Measurements from ENCODE around the gene EDARADD. TPM values are rescaled to one million over a fixed set of nuclear protein-coding genes. Genes with fewer than 3 reads are reported as not detected.

The EDARADD gene
- total RNA-seq, 1 experiment from 2014 or later, result 0.15 TPM

- no peaks in the 10 kb centered on the region for H3K36me3 ChIP-seq (ENCODE audit: insufficient read depth, low read length, poor library complexity, severe bottlenecking)
- no peaks in the 10 kb centered on the region for H3K27me3 ChIP-seq (replicated peaks; ENCODE audit: insufficient read depth, low read depth, low read length, poor library complexity)
- DNase-seq (ENCODE audit: low spot score), result no peak
- intact Hi-C loops (cut with micrococcal nuclease; ENCODE audit: unreplicated experiment), result no loop called here
- TF ChIP-seq CTCF (conservative IDR thresholded peaks at IDR 0.05; ENCODE audit: low read depth, low read length) (no peak), EZH2 (IDR thresholded peaks at IDR 0.05; ENCODE audit: borderline replicate concordance, low read depth, low read length, poor library complexity, severe bottlenecking) (no peak)
- peak overlapping the region; percentile 67 for H3K4me3 ChIP-seq (ENCODE audit: low read depth, low read length, poor library complexity, severe bottlenecking)
- no peaks in the 10 kb centered on the region for H3K9me3 ChIP-seq (ENCODE audit: low read depth, low read length, poor library complexity, severe bottlenecking)
- ChIA-PET CTCF (no interaction called here), POLR2A (ENCODE audit: low non-redundant PET) (no interaction called here)
- H3K27ac ChIP-seq (ENCODE audit: low read depth, low read length, poor library complexity, severe bottlenecking), result peak overlapping the region; percentile 78
- no TSS peak for BruUV-seq (replicated peaks)
- H3K4me1 ChIP-seq (ENCODE audit: insufficient read depth, low read length, poor library complexity, severe bottlenecking), result peaks cover 4% of the 10 kb centered on the region
Observed at GRCh38 chr1:236522937-236523703, 129.0 kb downstream of the EDARADD start.

DNA sequence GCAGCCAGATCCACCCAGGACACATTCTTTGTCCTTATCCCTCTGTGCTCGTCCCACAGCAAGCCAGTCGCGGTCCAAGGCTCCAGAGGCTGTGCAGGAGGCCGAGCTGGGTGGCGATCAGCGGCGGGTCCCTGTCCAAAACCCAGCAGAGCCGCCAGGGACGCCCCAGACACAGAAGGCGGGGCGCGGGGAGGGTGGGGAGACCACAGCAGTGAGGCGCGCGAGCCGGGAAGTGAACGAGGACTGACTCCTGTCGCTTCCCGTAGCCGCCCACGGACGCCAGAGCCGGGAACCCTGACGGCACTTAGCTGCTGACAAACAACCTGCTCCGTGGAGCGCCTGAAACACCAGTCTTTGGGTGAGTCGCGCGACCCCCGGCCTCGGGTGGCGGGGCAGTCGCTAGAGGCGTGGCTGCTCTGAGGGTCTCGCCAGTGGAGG is 129.6 kb downstream of the EDARADD start, which contains the start of gene LGALS8:
Gene LGALS8 (plus strand): TSS at position 279 of the 438 bp plus-strand sequence. CDS start 2,089 bp downstream, outside the sequence.
- Histone ChIP-seq H3K4me1 (ENCODE audit: insufficient read depth, low read length, poor library complexity, severe bottlenecking) (peaks cover 4% of the 10 kb centered on the region), H3K9me3 (ENCODE audit: low read depth, low read length, poor library complexity, severe bottlenecking) (no peaks in the 10 kb centered on the region), H3K27ac (ENCODE audit: low read depth, low read length, poor library complexity, severe bottlenecking) (peak within 1 kb of the TSS; percentile 78), H3K36me3 (ENCODE audit: insufficient read depth, low read length, poor library complexity, severe bottlenecking) (no peaks in the 10 kb centered on the region), H3K27me3 (replicated peaks; ENCODE audit: insufficient read depth, low read depth, low read length, poor library complexity) (no peaks in the 10 kb centered on the region), H3K4me3 (ENCODE audit: low read depth, low read length, poor library complexity, severe bottlenecking) (peak within 1 kb of the TSS; percentile 67)
- CTCF ChIA-PET, result no interaction called here
- POLR2A ChIA-PET (ENCODE audit: low non-redundant PET), result no interaction called here
- intact Hi-C loops (cut with micrococcal nuclease; ENCODE audit: unreplicated experiment), result no loop called here
- no peak for TF ChIP-seq EZH2 (IDR thresholded peaks at IDR 0.05; ENCODE audit: borderline replicate concordance, low read depth, low read length, poor library complexity, severe bottlenecking)
- no peak for TF ChIP-seq CTCF (conservative IDR thresholded peaks at IDR 0.05; ENCODE audit: low read depth, low read length)
- no TSS peak for BruUV-seq (replicated peaks)
- DNase-seq (ENCODE audit: low spot score), result peak; percentile 84

- no peaks in the 10 kb centered on the region for H3K36me3 ChIP-seq (ENCODE audit: insufficient read depth, low read length, poor library complexity, severe bottlenecking)
- CTCF ChIA-PET, result no interaction called here
- H3K4me3 ChIP-seq (ENCODE audit: low read depth, low read length, poor library complexity, severe bottlenecking), result peak overlapping the region; percentile 67
- no TSS peak for BruUV-seq (replicated peaks)
- peak; percentile 83 for DNase-seq (ENCODE audit: low spot score)
- peaks cover 4% of the 10 kb centered on the region for H3K4me1 ChIP-seq (ENCODE audit: insufficient read depth, low read length, poor library complexity, severe bottlenecking)
- POLR2A ChIA-PET (ENCODE audit: low non-redundant PET), result no interaction called here
- peak overlapping the region; percentile 78 for H3K27ac ChIP-seq (ENCODE audit: low read depth, low read length, poor library complexity, severe bottlenecking)
- TF ChIP-seq CTCF (conservative IDR thresholded peaks at IDR 0.05; ENCODE audit: low read depth, low read length) (no peak), EZH2 (IDR thresholded peaks at IDR 0.05; ENCODE audit: borderline replicate concordance, low read depth, low read length, poor library complexity, severe bottlenecking) (no peak)
- no peaks in the 10 kb centered on the region for H3K27me3 ChIP-seq (replicated peaks; ENCODE audit: insufficient read depth, low read depth, low read length, poor library complexity)
- no peaks in the 10 kb centered on the region for H3K9me3 ChIP-seq (ENCODE audit: low read depth, low read length, poor library complexity, severe bottlenecking)
- intact Hi-C loops (cut with micrococcal nuclease; ENCODE audit: unreplicated experiment), result no loop called here
Observed at GRCh38 chr1:236524142-236524894, 130.2 kb downstream of the EDARADD start.

All from A673 (cell line).